Gastroesophageal sphincter (tissue), 4 donors: ENCODE results near the gene MT1E. TPM values are rescaled to one million over a fixed set of nuclear protein-coding genes. Genes with fewer than 3 reads are reported as not detected.
"Not testable (repeated sequence)": the region's sequence is repeated elsewhere in the genome, so short reads cannot be mapped to it uniquely, and the experiment has no call there.

Experiments
- ATAC-seq: fragments of 150-250 bp; one replicate; pipeline ENCODE4 v1.9.1; 2016; ENCODE audit warnings: mild to moderate bottlenecking, moderate library complexity
- H3K27ac ChIP-seq, 4 donors: fragments of 200-600 bp; sonication (generic) in 3 of 4; 1 replicate in 3 of 4; 2 replicates in 1 of 4; pipeline ENCODE4 v1.5.1; 2016 to 2019
- H3K27me3 ChIP-seq: fragments of 200-600 bp; sonication (generic); one replicate; pipeline ENCODE4 v1.5.1; 2019
- H3K36me3 ChIP-seq, 2 donors: fragments of 200-600 bp; sonication (generic); one replicate each; pipeline ENCODE4 v1.5.1; 2019; ENCODE audit warnings: control low read depth in 1 of 2
- H3K4me1 ChIP-seq, 3 donors: fragments of 200-600 bp; sonication (generic); 1 replicate in 2 of 3; 2 replicates in 1 of 3; pipeline ENCODE4 v1.5.1; 2016 to 2019; ENCODE audit warnings: control low read depth in 2 of 3
- H3K4me3 ChIP-seq, 2 donors: fragments of 200-600 bp; sonication (generic); one replicate each; pipeline ENCODE4 v1.5.1; 2019; ENCODE audit warnings: mild to moderate bottlenecking in 1 of 2, moderate library complexity in 1 of 2
- H3K9me3 ChIP-seq, 3 donors: fragments of 200-600 bp; sonication (generic); one replicate each; pipeline ENCODE4 v1.5.1; 2017 to 2019; ENCODE audit warnings: control low read depth in 2 of 3
- CTCF ChIP-seq, 4 experiments: fragments of 200-600 bp in 2 of 4; fragments of 450-650 bp in 2 of 4; sonication (generic) in 1 of 4; IDR thresholded peaks; one replicate each; pipeline ENCODE4 v1.5.1; 2017 to 2019; ENCODE audit warnings: antibody characterized with exemption in 4 of 4, mild to moderate bottlenecking in 2 of 4, moderate library complexity in 2 of 4
- EP300 ChIP-seq: sonication (generic); formaldehyde crosslinking; IDR thresholded peaks from one replicate; pipeline ENCODE4 v1.6.1; 2017; ENCODE audit warnings: antibody characterized with exemption, mild to moderate bottlenecking
- POLR2A ChIP-seq, 2 donors: fragments of 450-650 bp; IDR thresholded peaks; one replicate each; pipeline ENCODE4 v1.6.1; 2017; ENCODE audit warnings: antibody characterized with exemption in 2 of 2, mild to moderate bottlenecking in 2 of 2, moderate library complexity in 1 of 2
- POLR2AphosphoS5 ChIP-seq: sonication (generic); formaldehyde crosslinking; IDR thresholded peaks from one replicate; pipeline ENCODE4 v1.6.1; 2017; ENCODE audit warnings: antibody characterized with exemption
- WGBS, 2 donors: methylation state at CpG; one replicate each; pipeline ENCODE4 v1.1.5; 2018; ENCODE audit warnings: low coverage in 1 of 2; 5-methylcytosine and 5-hydroxymethylcytosine counted together
- total RNA-seq, 4 donors: library from RNA; depleted of rRNA; stranded (reverse); fragments of >200 nt; gene quantifications; one replicate each; pipeline ENCODE4 v1.1.0, GENCODE V29; 2016

Gene MT1E
- total RNA-seq, 4 donors from 2014 or later: 101 to 194 (median 144) TPM

DNA sequence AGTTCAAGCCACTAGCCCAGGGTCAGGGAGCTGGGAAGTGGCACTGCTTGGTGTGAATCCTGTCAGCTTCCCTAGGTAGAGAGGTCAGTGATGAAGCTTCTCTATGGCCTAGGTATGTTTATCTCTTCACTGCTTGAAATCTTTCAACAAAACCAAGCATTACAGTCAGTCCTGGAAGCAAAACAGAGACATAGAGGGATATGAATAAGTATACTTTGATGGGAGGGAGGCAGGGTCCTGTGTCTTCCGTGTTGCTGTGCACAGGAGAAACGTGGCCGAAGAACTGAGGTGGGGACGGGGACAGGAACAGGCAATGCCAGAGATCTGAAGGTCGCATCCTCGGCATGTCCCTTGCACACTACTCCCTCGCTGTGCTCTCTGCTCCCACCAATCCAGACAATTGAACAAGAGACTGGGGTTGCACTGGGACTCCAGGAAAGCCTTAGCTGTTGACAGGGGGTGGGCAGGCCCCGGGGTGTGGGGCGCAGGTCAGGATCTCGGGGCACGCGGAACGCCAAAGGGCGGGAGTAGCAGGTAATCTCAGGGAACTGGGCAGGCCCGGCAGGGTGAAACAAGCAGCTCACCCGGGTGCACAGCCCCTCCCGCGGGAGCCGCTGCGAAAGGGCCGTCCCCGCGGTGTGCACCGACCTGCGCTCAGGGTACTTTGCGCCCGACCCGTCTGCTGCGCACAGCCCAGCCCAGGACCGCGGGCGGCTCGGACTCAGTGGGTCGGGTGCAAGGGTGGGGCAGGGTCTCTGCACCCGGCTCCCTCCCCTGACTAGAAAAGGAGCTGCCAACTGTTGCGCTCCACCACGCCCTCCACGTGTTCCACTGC is 43.6 kb downstream of the MT1E start, which contains the start of gene MT1H:
Gene MT1H, plus strand, starts transcription at position 810 of the 835 bp plus-strand sequence. CDS start 71 bp downstream, outside the sequence.
- H3K36me3 ChIP-seq: no peaks in the 10 kb centered on the region
- peaks cover 98% of the 10 kb centered on the region for H3K27me3 ChIP-seq
- 46 to 88% methylated on average over 4 to 8 of the region's 38 CpGs for WGBS, 2 donors
- no peaks in the 10 kb centered on the region for H3K9me3 ChIP-seq
- TF ChIP-seq POLR2A (IDR thresholded peaks at IDR 0.05) (no peak), EP300 (no peak), CTCF (IDR thresholded peaks at IDR 0.05) (no peak), POLR2AphosphoS5 (no peak)
- ATAC-seq: peak; percentile 17
- H3K27ac ChIP-seq: no peak within 1 kb of the TSS
- H3K4me3 ChIP-seq: no peak within 1 kb of the TSS
- peaks cover 0 to 20% (median 12%) of the 10 kb centered on the region in 3 donors for H3K4me1 ChIP-seq

DNA sequence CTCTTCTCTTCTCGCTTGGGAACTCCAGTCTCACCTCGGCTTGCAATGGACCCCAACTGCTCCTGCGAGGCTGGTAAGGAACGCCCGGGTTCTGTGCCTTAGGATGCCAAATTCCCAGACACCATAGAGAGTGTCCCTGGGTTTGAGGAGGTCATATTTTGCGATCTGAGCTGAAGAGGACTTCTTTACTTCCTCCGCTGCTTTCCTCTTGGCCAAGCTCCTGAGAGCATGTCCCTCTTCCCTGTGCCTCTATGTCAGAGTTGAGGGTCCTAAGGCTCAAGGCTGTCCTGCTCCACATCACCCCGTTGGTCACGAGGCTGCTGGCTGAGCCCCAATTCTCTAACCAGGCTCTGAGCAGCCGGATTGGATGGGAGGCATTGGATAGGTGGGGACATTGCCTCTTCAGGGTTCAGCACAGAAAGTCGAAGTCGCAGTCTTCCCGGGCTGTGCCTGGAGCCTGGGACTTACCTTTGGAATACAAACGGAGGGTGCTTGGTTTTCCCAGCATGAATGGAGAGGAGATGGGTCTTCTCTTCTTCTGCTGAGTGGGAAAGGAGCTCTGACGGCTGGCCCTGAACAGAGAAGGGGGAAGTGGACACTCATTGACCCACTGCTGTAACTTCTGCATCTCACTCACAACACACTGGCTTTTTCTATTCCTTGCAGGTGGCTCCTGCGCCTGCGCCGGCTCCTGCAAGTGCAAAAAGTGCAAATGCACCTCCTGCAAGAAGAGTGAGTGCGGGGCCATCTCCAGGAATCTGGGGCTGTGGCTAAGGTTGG is 44.4 kb downstream of the MT1E start:
- ATAC-seq: no peak
- no peak overlapping the region for H3K27ac ChIP-seq
- WGBS, 2 donors: 7 to 26% methylated on average over 9 to 15 of the region's 19 CpGs
- TF ChIP-seq POLR2A (IDR thresholded peaks at IDR 0.05) (no peak), EP300 (no peak), POLR2AphosphoS5 (no peak), CTCF (IDR thresholded peaks at IDR 0.05) (no peak)
- peaks cover 98% of the 10 kb centered on the region for H3K27me3 ChIP-seq
- H3K4me3 ChIP-seq: no peak overlapping the region
- H3K9me3 ChIP-seq: no peaks in the 10 kb centered on the region
- peaks cover 0 to 20% (median 12%) of the 10 kb centered on the region in 3 donors for H3K4me1 ChIP-seq
- H3K36me3 ChIP-seq: no peaks in the 10 kb centered on the region

GRCh38 chr16:56670620-56670934 is 45.0 kb downstream of the MT1E start:
- TF ChIP-seq CTCF (IDR thresholded peaks at IDR 0.05) (no peak), POLR2AphosphoS5 (no peak), POLR2A (IDR thresholded peaks at IDR 0.05) (no peak), EP300 (no peak)
- no peak for ATAC-seq
- H3K27me3 ChIP-seq: peaks cover 98% of the 10 kb centered on the region

GRCh38 chr16:56671691-56672090 is 46.1 kb downstream of the MT1E start:
- not testable (repeated sequence) for H3K9me3 ChIP-seq, H3K4me3 ChIP-seq, H3K27ac ChIP-seq, H3K36me3 ChIP-seq
- ATAC-seq: peak; percentile 23
- WGBS, 2 donors: 71 to 77% methylated on average over 2 of the region's 2 CpGs
- peaks cover 98% of the 10 kb centered on the region for H3K27me3 ChIP-seq
- H3K4me1 ChIP-seq: peaks cover 0 to 31% (median 19%) of the 10 kb centered on the region in 3 donors

More at GRCh38 chr16:56670620-56670934, 45.0 kb downstream of the MT1E start:
- WGBS, 2 donors: 82% methylated on average over 2 of the region's 2 CpGs; no CpG with 5 or more reads in 1 of the 2 donors
- no peaks in the 10 kb centered on the region for H3K9me3 ChIP-seq
- H3K27ac ChIP-seq: no peak overlapping the region
- no peak overlapping the region for H3K4me3 ChIP-seq
- H3K36me3 ChIP-seq: no peaks in the 10 kb centered on the region
- H3K4me1 ChIP-seq: peaks cover 0 to 23% (median 13%) of the 10 kb centered on the region in 3 donors

- H3K9me3 ChIP-seq, ATAC-seq, H3K4me3 ChIP-seq, H3K36me3 ChIP-seq, H3K27ac ChIP-seq: not testable (repeated sequence)
- whole genome bisulfite sequencing, 2 donors: 40 to 100% methylated on average over 1 of the region's 3 CpGs
- Histone ChIP-seq H3K4me1 (peaks cover 0 to 31% (median 19%) of the 10 kb centered on the region in 3 donors), H3K27me3 (peaks cover 98% of the 10 kb centered on the region)
Measured at GRCh38 chr16:56672171-56672570, 46.6 kb downstream of the MT1E start.
